Dendritic cell treated with granulocyte-macrophage colony-stimulating factor and Interleukin-4, amounts not matched to agents 40 ng/mL and 50 ng/mL, for 4 days (primary cell): ENCODE data around the gene C20orf141.
"Not testable (repeated sequence)": the region's sequence is repeated elsewhere in the genome, so short reads cannot be mapped to it uniquely, and the experiment has no call there.

Experiments used
- H3K27ac Mint-ChIP-seq: one replicate; pipeline ENCODE4 v1.8.0; 2022; ENCODE audit warnings: mild to moderate bottlenecking, mixed read lengths
- H3K27me3 Mint-ChIP-seq: one replicate; pipeline ENCODE4 v1.8.0; 2022; ENCODE audit warnings: mild to moderate bottlenecking, mixed read lengths
- H3K36me3 Mint-ChIP-seq: one replicate; pipeline ENCODE4 v1.8.0; 2022; ENCODE audit warnings: low read depth, mixed read lengths
- H3K4me1 Mint-ChIP-seq: one replicate; pipeline ENCODE4 v1.8.0; 2022; ENCODE audit warnings: low read depth, mixed read lengths
- H3K4me3 Mint-ChIP-seq: one replicate; pipeline ENCODE4 v1.8.0; 2022; ENCODE audit warnings: mild to moderate bottlenecking, moderate library complexity, mixed read lengths
- H3K9me3 Mint-ChIP-seq: one replicate; pipeline ENCODE4 v1.8.0; 2022; ENCODE audit warnings: mixed read lengths
- intact Hi-C: fragments of 100-400 bp; cut with micrococcal nuclease; formaldehyde crosslinking; loops from one replicate; pipeline ENCODE4 v1.15.0; 2022

C20orf141 gene

DNA sequence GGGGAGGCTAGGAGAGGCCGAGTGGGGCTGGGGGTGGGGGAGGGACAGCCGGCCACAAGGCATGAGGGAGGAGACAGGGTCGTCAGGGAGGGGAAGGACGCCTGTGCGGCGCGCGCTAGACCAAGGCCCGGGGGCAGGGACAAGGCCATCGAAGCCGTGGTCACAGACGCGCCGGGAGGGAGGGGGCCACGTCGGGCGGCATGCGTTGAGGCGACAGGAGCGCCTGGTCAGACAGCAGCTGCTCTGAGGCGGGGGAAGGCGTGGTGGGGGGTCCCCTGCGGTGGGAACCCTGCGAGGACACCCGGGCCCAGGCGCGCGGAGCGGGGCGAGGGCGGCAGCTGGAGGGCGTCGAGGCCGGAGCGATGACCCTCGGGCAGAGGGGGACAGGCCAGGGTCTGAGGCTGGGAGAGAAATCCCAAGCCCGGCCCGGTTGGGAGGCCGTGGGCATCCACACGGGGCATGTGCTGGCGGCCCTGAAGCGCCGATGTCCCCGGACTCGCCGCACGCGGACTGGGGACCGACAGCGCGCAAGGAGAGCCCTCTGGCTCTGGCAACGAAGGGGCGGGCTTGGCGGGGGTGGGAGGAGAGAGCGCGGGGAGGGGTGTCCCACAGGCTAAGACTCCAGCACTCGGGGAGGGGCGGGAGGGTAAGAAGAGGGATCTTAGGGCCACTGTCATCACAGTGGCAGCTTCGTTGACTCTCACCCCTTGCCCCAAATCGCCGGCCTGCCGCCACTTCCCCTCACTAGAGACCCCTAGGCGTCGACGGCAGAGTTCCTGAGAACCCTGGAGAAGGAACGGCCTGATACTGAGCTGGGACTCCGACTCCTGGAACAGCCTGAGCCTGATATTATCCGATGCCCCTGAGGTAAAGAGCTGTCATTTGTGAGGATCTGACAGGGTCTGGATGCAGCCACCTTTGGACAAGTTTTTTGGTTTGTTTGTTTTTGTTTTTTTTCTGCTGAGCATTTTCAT is 6.4 kb downstream of the C20orf141 start:
- Mint-ChIP-seq H3K36me3 (no peaks in the 10 kb centered on the region), H3K4me3 (no peak overlapping the region), H3K27me3 (peaks cover 53% of the 10 kb centered on the region), H3K27ac (no peak overlapping the region), H3K9me3 (no peaks in the 10 kb centered on the region), H3K4me1 (peaks cover 9% of the 10 kb centered on the region)
- intact Hi-C loops, result no loop called here

DNA sequence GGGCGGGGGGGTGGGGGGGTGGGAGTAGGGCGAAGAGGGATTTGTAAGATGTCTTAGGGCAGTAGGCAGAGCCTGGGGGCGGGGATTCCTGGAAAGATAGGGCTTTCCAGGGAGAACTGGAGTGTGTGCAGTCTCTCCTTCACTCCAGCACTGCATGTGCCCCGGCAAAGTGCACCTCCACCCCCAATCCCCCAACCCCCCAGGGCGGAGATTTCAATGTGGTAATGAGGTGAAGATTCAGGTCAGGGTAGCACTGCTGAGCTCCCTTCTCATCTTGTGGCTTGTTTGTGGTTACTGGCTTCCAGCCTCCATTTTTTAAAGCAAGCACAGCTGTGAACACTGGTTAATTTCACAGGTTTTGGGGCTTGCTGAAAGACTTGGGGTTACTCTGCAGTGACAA is 7.3 kb downstream of the C20orf141 start:
- intact Hi-C loops, result no loop called here
- Mint-ChIP-seq H3K4me3 (no peak overlapping the region), H3K36me3 (no peaks in the 10 kb centered on the region), H3K4me1 (peaks cover 13% of the 10 kb centered on the region), H3K27me3 (peaks cover 58% of the 10 kb centered on the region), H3K9me3 (no peaks in the 10 kb centered on the region), H3K27ac (no peak overlapping the region)

DNA sequence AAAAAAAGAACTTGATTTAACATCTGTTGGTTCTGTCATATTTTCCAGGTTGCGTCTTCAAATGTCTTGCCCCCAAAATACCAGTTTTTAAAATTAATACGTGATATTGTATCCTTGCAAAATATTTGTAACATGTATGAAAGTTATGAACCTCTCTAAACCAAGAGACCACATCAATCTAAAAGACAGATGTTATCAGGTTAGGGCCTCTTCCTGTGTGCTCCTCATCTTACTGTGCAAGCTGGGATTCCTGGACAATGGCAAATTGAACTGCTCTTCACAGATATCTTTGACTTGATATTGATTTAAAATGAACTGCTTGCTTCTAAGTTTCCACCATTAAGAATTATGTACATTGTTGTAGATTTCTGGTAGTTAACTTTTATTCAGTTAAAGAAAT is 11.0 kb downstream of the C20orf141 start:
- H3K36me3 Mint-ChIP-seq, result no peaks in the 10 kb centered on the region
- H3K4me1 Mint-ChIP-seq, result peaks cover 13% of the 10 kb centered on the region
- H3K27me3 Mint-ChIP-seq, result peaks cover 53% of the 10 kb centered on the region
- H3K4me3 Mint-ChIP-seq, result no peak overlapping the region
- no peak overlapping the region for H3K27ac Mint-ChIP-seq
- no peaks in the 10 kb centered on the region for H3K9me3 Mint-ChIP-seq
- intact Hi-C loops, result no loop called here

DNA sequence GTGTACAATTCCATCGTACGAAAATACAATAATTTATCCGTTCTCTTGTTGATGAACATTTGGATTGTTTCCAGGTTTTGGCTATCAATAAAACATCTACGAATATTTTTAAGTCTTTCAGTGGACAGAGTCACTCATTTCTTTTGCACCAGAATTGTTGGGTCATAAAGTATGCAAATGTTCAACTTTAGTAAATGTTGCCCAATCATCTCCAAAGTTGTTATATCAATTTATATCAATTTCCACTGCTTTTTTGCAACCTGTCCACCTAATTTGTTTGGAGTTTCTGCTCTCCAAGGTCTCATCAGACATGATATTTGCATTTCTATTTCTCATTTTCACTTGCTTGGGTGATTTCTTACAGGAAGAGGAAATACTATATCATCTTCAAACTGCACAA is 11.9 kb downstream of the C20orf141 start:
- intact Hi-C loops, result no loop called here
- Mint-ChIP-seq H3K4me1 (peaks cover 9% of the 10 kb centered on the region), H3K36me3 (no peaks in the 10 kb centered on the region), H3K4me3 (no peak overlapping the region), H3K9me3 (no peaks in the 10 kb centered on the region), H3K27me3 (peaks cover 44% of the 10 kb centered on the region), H3K27ac (no peak overlapping the region)

DNA sequence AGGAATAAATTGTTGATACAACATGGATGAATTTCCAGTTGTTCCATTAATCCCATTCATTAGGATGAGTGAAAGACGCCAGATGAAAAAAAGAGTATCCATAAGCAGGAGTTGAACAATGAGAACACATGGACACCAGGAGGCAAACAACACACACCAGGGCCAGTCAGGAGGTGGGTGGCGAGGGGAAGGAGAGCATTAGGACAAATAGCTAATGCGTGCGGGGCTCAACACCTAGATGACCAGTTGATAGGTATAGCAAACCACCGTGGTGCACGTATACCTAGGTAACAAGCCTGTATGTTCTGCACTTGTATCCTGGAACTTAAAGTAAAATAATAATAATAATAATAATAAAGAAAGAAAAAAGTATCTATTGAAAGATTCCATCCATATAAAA is 14.6 kb downstream of the C20orf141 start:
- peaks cover 1% of the 10 kb centered on the region for H3K36me3 Mint-ChIP-seq
- peaks cover 37% of the 10 kb centered on the region for H3K27me3 Mint-ChIP-seq
- no peaks in the 10 kb centered on the region for H3K9me3 Mint-ChIP-seq
- intact Hi-C loops, result no loop called here
- H3K4me1 Mint-ChIP-seq, result peaks cover 18% of the 10 kb centered on the region
- H3K27ac Mint-ChIP-seq, result no peak overlapping the region
- H3K4me3 Mint-ChIP-seq, result no peak overlapping the region

DNA sequence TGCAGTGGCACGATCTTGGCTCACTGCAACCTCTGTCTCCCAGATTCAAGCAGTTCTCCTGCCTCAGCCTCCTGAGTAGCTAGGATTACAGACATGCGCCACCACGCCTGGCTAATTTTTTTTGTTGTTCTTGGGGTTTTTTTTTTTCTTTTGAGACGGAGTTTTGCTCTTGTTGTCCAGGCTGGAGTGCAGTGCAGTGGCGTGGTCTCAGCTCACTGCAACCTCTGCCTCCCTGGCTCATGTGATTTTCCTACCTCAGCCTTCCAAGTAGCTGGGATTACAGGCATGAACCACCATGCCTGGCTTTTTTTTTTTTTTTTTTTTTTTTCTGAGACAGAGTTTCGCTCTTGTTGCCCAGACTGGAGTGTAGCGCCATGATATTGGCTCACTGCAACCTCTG is 16.4 kb downstream of the C20orf141 start:
- peaks cover 18% of the 10 kb centered on the region for H3K36me3 Mint-ChIP-seq
- intact Hi-C loops, result loop anchor here (5.0 kb wide), 1 partner anchor 54 kb away; no protein-coding TSS in a partner anchor

DNA sequence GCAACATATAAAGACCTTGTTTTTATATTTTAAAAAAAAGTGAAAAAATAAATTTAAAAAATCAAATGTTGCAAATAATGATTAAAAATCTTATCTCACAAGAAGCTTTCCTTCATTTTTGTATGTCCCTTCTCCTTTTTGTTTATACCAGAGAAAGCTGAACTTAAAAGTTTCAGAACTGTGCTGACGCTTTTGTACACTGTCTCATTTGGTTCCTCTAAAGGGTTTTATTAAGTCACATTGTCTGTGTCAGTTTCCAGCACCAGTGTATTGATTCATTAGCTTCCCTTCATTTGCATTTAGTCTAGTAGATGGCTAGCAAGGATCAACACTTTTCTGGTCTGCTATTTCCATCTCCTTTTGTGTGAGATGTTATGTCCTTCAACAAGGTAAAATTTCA is 19.0 kb downstream of the C20orf141 start:
- intact Hi-C loops, result loop anchor here (5.0 kb wide), 1 partner anchor 56 kb away; no protein-coding TSS in a partner anchor
- Mint-ChIP-seq H3K4me1 (peaks cover 51% of the 10 kb centered on the region), H3K36me3 (peaks cover 44% of the 10 kb centered on the region), H3K27ac (peak overlapping the region; percentile 77), H3K4me3 (no peak overlapping the region), H3K9me3 (no peaks in the 10 kb centered on the region), H3K27me3 (peaks cover 11% of the 10 kb centered on the region)

More for the DNA sequence above, 16.4 kb downstream of the C20orf141 start:
- Mint-ChIP-seq H3K4me1 (peaks cover 36% of the 10 kb centered on the region), H3K27me3 (peaks cover 31% of the 10 kb centered on the region), H3K27ac (peak overlapping the region; percentile 83)
- not testable (repeated sequence) for H3K9me3 Mint-ChIP-seq, H3K4me3 Mint-ChIP-seq

DNA sequence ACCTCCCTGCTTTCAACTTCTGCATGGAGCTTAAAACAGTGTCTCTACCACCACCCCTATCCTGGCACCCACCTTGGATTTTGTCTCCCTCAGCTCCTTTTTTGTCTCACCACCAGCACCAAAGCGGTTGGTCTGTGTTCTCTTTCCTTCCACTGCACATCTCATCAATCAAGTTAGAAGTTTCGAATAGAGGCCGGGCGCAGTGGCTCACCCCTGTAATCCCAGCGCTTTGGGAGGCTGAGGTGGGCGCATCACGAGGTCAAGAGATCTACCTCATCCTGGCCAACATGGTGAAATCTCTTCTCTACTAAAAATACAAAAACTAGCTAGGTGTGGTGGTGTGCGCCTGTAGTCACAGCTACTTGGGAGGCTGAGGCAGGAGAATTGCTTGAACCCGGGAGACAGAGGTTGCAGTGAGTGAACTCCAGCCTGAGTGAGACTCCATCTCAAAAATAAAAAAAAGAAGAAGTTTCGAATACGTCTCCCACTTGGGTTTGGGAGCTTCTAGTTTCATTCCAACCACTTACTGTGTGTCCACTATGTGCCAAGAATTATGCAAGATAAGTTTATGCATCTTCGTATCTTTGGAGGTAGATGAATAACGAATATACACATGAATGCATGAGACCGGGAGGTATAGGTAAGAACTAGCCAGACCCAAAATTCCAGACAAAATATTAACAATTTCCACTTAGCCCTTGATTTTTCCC is 19.8 kb downstream of the C20orf141 start:
- Mint-ChIP-seq H3K27me3 (peaks cover 8% of the 10 kb centered on the region), H3K27ac (peak overlapping the region; percentile 77), H3K9me3 (no peaks in the 10 kb centered on the region), H3K4me1 (peaks cover 59% of the 10 kb centered on the region), H3K4me3 (no peak overlapping the region), H3K36me3 (peaks cover 52% of the 10 kb centered on the region)
- intact Hi-C loops, result loop anchor here (5.0 kb wide), 1 partner anchor 57 kb away; no protein-coding TSS in a partner anchor

DNA sequence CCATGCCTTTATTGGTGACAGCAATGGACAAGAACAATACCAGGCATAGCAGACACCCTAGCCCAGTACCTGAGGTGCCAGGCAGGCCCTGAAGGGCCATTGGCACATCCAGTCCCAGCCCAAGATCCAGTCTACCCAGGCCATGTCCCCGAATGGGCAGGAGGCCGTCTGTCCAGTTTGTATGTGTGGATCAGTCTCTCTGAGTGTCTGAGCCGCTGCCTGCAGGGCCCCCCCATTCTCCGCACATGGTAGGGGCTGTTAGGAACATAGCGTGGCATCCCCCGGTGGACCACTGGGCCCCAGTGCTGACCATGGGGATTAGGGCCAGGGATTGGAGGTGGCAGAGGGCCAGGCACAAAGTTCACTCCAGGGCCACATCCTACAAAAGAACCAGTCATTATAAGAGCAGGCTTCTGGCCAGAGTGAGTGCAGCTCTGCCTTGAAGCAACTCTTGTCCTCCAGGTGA is 20.6 kb downstream of the C20orf141 start:
- H3K4me3 Mint-ChIP-seq, result no peak overlapping the region
- intact Hi-C loops, result no loop called here
- peaks cover 53% of the 10 kb centered on the region for H3K36me3 Mint-ChIP-seq
- H3K4me1 Mint-ChIP-seq, result peaks cover 62% of the 10 kb centered on the region
- peaks cover 4% of the 10 kb centered on the region for H3K27me3 Mint-ChIP-seq
- no peaks in the 10 kb centered on the region for H3K9me3 Mint-ChIP-seq
- no peak overlapping the region for H3K27ac Mint-ChIP-seq

DNA sequence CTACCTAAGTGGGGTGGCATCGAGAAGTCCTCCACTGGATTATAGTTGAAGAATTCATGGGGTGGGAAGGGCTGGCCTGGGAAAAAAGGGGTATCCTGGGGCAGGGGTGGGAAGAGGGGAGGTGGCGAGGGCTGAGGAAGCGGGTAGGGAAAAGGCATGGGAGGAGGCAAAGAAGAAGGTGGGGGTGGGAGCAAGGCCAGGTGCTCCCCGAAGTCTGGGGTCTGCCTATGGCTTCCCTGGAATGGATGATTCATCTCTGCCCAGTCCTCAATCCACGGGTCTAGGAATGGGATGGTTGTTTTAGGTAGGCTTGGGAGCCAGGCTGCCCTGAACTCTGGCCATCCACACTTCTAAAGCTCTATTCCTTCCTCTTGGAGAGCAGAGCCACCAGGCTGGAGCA is 21.2 kb downstream of the C20orf141 start:
- Mint-ChIP-seq H3K36me3 (peaks cover 57% of the 10 kb centered on the region), H3K27me3 (peaks cover 2% of the 10 kb centered on the region), H3K27ac (peak overlapping the region; percentile 1), H3K9me3 (no peaks in the 10 kb centered on the region), H3K4me3 (no peak overlapping the region), H3K4me1 (peaks cover 62% of the 10 kb centered on the region)
- intact Hi-C loops, result no loop called here

DNA sequence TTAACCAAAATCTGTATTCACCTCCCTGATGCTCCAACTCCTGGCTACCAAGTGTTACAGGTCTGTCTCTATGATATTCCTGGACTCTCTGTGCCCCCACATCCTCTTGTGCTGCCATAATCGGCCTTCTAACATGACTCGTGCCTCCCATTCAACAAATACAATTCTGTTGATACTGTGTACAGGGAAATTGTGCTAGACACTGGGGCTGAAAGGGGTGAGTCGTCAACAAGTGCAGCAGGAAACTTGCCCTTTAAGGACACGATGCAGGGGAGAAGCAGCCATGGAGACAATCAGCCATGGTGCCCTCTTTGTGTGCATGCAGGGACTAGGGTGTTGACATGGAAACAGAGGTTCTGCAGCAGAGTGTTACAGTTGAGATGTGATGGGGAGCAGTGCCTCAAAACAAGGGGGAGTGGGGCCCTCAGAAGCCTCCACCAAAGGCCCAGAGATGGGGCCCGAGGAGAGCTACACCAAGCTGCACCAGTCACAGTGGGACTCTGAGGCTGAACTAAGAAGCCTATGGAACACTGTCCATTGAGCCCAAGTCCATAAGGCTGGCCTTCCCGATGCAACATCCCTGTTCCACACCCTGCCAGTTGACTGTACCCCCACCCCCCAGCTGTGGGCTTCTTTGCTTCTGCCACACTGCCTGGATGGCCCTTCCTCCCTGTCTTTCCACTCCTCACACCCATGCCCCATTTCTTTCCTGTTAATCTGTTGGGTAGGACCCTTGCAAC is 22.6 kb downstream of the C20orf141 start:
- Mint-ChIP-seq H3K27ac (peak overlapping the region; percentile 1), H3K36me3 (peaks cover 60% of the 10 kb centered on the region), H3K27me3 (peaks cover 2% of the 10 kb centered on the region), H3K9me3 (no peaks in the 10 kb centered on the region), H3K4me3 (no peak overlapping the region), H3K4me1 (peaks cover 70% of the 10 kb centered on the region)
- intact Hi-C loops, result no loop called here

DNA sequence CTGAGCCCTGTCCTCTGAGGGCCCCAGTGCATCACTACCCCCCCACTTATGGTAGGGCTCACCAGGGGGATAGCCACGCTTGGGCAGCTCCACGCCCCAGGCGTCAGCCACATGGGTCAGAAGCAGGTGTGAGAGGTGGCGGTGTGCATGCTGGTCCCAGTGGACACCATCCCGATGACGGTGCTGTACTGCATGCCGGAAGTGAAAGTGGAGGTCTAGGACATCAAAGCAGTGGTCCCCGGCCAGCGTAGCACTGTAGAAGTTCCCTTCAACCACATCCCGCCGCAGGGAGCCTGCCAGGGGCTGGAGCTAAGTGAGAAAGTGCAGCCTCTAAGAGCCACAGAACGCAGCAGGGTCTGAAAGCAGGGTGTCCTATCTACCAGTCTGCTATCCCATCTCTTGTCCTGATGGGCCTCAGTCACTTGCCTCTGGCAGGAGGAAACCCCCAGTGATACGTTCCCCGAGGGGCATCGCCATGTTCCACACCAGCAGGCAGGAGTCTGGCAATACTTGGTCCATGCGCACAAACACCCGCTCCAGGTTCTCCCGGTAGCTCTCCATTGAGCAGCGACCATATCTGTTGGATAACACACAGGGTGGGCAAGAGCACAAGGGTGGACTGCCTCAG is 23.5 kb downstream of the C20orf141 start:
- Mint-ChIP-seq H3K9me3 (no peaks in the 10 kb centered on the region), H3K36me3 (peaks cover 64% of the 10 kb centered on the region), H3K4me1 (peaks cover 67% of the 10 kb centered on the region), H3K27ac (peak overlapping the region; percentile 93), H3K4me3 (no peak overlapping the region), H3K27me3 (peaks cover 2% of the 10 kb centered on the region)
- intact Hi-C loops, result no loop called here
